IPS-15b (cell line): ENCODE measurements around the gene DOCK9.

Experiments used
- H3K27me3 ChIP-seq: one replicate; pipeline ENCODE4 v1.6.1; 2013; ENCODE audit warnings: low read length; ENCODE audit not compliant: control insufficient read depth, insufficient read depth
- H3K36me3 ChIP-seq: one replicate; pipeline ENCODE4 v1.6.1; 2013; ENCODE audit warnings: low read length; ENCODE audit not compliant: control insufficient read depth, insufficient read depth
- H3K4me1 ChIP-seq: one replicate; pipeline ENCODE4 v1.6.1; 2013; ENCODE audit warnings: mild to moderate bottlenecking, low read length; ENCODE audit not compliant: control insufficient read depth, insufficient read depth
- H3K4me3 ChIP-seq: one replicate; pipeline ENCODE4 v1.5.1; 2013; ENCODE audit warnings: low read depth, low read length
- H3K9ac ChIP-seq: one replicate; pipeline ENCODE4 v1.6.1; 2013; ENCODE audit warnings: low read depth, mild to moderate bottlenecking, low read length
- H3K9me3 ChIP-seq: one replicate; pipeline ENCODE4 v1.6.1; 2013; ENCODE audit warnings: mild to moderate bottlenecking, low read length; ENCODE audit not compliant: control insufficient read depth, insufficient read depth

DOCK9 gene

GRCh38 chr13:99007414-99007986 is 29.6 kb upstream of the DOCK9 start:
- Histone ChIP-seq H3K9me3 (no peaks in the 10 kb centered on the region), H3K9ac (no peak overlapping the region), H3K4me1 (no peaks in the 10 kb centered on the region), H3K36me3 (no peaks in the 10 kb centered on the region), H3K4me3 (no peak overlapping the region), H3K27me3 (no peaks in the 10 kb centered on the region)

GRCh38 chr13:99005609-99006008 is 27.7 kb upstream of the DOCK9 start:
- no peaks in the 10 kb centered on the region for H3K4me1 ChIP-seq
- H3K9me3 ChIP-seq, result no peaks in the 10 kb centered on the region
- H3K4me3 ChIP-seq, result no peak overlapping the region
- no peaks in the 10 kb centered on the region for H3K36me3 ChIP-seq
- no peaks in the 10 kb centered on the region for H3K27me3 ChIP-seq
- H3K9ac ChIP-seq, result no peak overlapping the region

GRCh38 chr13:99004978-99005377 is 27.1 kb upstream of the DOCK9 start:
- H3K4me1 ChIP-seq, result peaks cover 2% of the 10 kb centered on the region

GRCh38 chr13:99003851-99004471 is 26.1 kb upstream of the DOCK9 start:
- Histone ChIP-seq H3K27me3 (no peaks in the 10 kb centered on the region), H3K9ac (no peak overlapping the region), H3K36me3 (no peaks in the 10 kb centered on the region), H3K4me3 (no peak overlapping the region), H3K9me3 (no peaks in the 10 kb centered on the region), H3K4me1 (peaks cover 2% of the 10 kb centered on the region)

More at GRCh38 chr13:99004978-99005377, 27.1 kb upstream of the DOCK9 start:
- H3K36me3 ChIP-seq, result no peaks in the 10 kb centered on the region
- no peak overlapping the region for H3K4me3 ChIP-seq
- no peaks in the 10 kb centered on the region for H3K27me3 ChIP-seq
- no peaks in the 10 kb centered on the region for H3K9me3 ChIP-seq
- no peak overlapping the region for H3K9ac ChIP-seq

- Histone ChIP-seq H3K4me1 (peaks cover 2% of the 10 kb centered on the region), H3K36me3 (no peaks in the 10 kb centered on the region), H3K4me3 (no peak overlapping the region), H3K9me3 (no peaks in the 10 kb centered on the region), H3K27me3 (no peaks in the 10 kb centered on the region), H3K9ac (no peak overlapping the region)
Measured at GRCh38 chr13:99003186-99003585, 25.3 kb upstream of the DOCK9 start.

GRCh38 chr13:99002172-99002710 is 24.4 kb upstream of the DOCK9 start:
- Histone ChIP-seq H3K4me3 (no peak overlapping the region), H3K9ac (no peak overlapping the region), H3K36me3 (no peaks in the 10 kb centered on the region), H3K27me3 (no peaks in the 10 kb centered on the region), H3K4me1 (peaks cover 2% of the 10 kb centered on the region), H3K9me3 (no peaks in the 10 kb centered on the region)

- H3K4me3 ChIP-seq, result no peak overlapping the region
- no peak overlapping the region for H3K9ac ChIP-seq
- H3K36me3 ChIP-seq, result no peaks in the 10 kb centered on the region
- peaks cover 5% of the 10 kb centered on the region for H3K4me1 ChIP-seq
- no peaks in the 10 kb centered on the region for H3K9me3 ChIP-seq
- H3K27me3 ChIP-seq, result no peaks in the 10 kb centered on the region
Measured at GRCh38 chr13:99000137-99000536, 22.3 kb upstream of the DOCK9 start.

- Histone ChIP-seq H3K4me1 (peaks cover 5% of the 10 kb centered on the region), H3K4me3 (no peak overlapping the region), H3K9me3 (no peaks in the 10 kb centered on the region), H3K27me3 (no peaks in the 10 kb centered on the region), H3K36me3 (no peaks in the 10 kb centered on the region), H3K9ac (no peak overlapping the region)
Measured at GRCh38 chr13:98999639-98999952, 21.7 kb upstream of the DOCK9 start.

- H3K9me3 ChIP-seq, result no peaks in the 10 kb centered on the region
- peaks cover 5% of the 10 kb centered on the region for H3K4me1 ChIP-seq
- no peak overlapping the region for H3K9ac ChIP-seq
- H3K36me3 ChIP-seq, result no peaks in the 10 kb centered on the region
- no peak overlapping the region for H3K4me3 ChIP-seq
- no peaks in the 10 kb centered on the region for H3K27me3 ChIP-seq
Measured at GRCh38 chr13:98998831-98999638, 21.2 kb upstream of the DOCK9 start.

- Histone ChIP-seq H3K27me3 (no peaks in the 10 kb centered on the region), H3K9ac (no peak overlapping the region), H3K4me3 (no peak overlapping the region), H3K4me1 (peaks cover 5% of the 10 kb centered on the region), H3K9me3 (no peaks in the 10 kb centered on the region), H3K36me3 (no peaks in the 10 kb centered on the region)
Measured at GRCh38 chr13:98997738-98998641, 20.1 kb upstream of the DOCK9 start.

GRCh38 chr13:98997011-98997730 is 19.3 kb upstream of the DOCK9 start:
- H3K9ac ChIP-seq, result no peak overlapping the region
- H3K9me3 ChIP-seq, result no peaks in the 10 kb centered on the region
- no peaks in the 10 kb centered on the region for H3K36me3 ChIP-seq
- H3K4me3 ChIP-seq, result no peak overlapping the region
- H3K27me3 ChIP-seq, result no peaks in the 10 kb centered on the region
- H3K4me1 ChIP-seq, result peaks cover 5% of the 10 kb centered on the region
